Activated naive CD8-positive, alpha-beta T cell treated with anti-CD3 and anti-CD28 coated beads, Interleukin-2, amount 50 U/mL, for 16 hours (primary cell): Measurements from ENCODE around the gene TSHZ1.

Source experiments
- DNase-seq: peaks from one replicate; pipeline ENCODE4 v3.0.0-alpha.2; 2020; ENCODE audit warnings: low read depth, low spot score

TSHZ1 gene

GRCh38 chr18:75275226-75275625 lies 64.6 kb downstream of the TSHZ1 start:
- no peak for DNase-seq

- DNase-seq = no peak
Observed at GRCh38 chr18:75276818-75277609, 66.4 kb downstream of the TSHZ1 start.

GRCh38 chr18:75277610-75277928 lies 67.0 kb downstream of the TSHZ1 start:
- no peak for DNase-seq

GRCh38 chr18:75279381-75279780 lies 68.8 kb downstream of the TSHZ1 start:
- no peak for DNase-seq

GRCh38 chr18:75280427-75281280 lies 70.1 kb downstream of the TSHZ1 start:
- DNase-seq = no peak

- no peak for DNase-seq
Observed at GRCh38 chr18:75282746-75283145, 72.1 kb downstream of the TSHZ1 start.

- DNase-seq = no peak
Observed at GRCh38 chr18:75283731-75284130, 73.1 kb downstream of the TSHZ1 start.

GRCh38 chr18:75284566-75284965 lies 74.0 kb downstream of the TSHZ1 start:
- DNase-seq = no peak

- no peak for DNase-seq
Observed at GRCh38 chr18:75285876-75286275, 75.3 kb downstream of the TSHZ1 start.

GRCh38 chr18:75287006-75287405 lies 76.4 kb downstream of the TSHZ1 start:
- no peak for DNase-seq

GRCh38 chr18:75287700-75288099 lies 77.1 kb downstream of the TSHZ1 start:
- no peak for DNase-seq

- no peak for DNase-seq
Observed at GRCh38 chr18:75289761-75290160, 79.2 kb downstream of the TSHZ1 start.

- no peak for DNase-seq
Observed at GRCh38 chr18:75290737-75291358, 80.3 kb downstream of the TSHZ1 start.

GRCh38 chr18:75291460-75291859 lies 80.9 kb downstream of the TSHZ1 start:
- DNase-seq = no peak

GRCh38 chr18:75293591-75293990 lies 83.0 kb downstream of the TSHZ1 start:
- DNase-seq = no peak

GRCh38 chr18:75297731-75298130 lies 87.1 kb downstream of the TSHZ1 start:
- DNase-seq = no peak

- DNase-seq = no peak
Observed at GRCh38 chr18:75304678-75305557, 94.3 kb downstream of the TSHZ1 start.

GRCh38 chr18:75305984-75306383 lies 95.4 kb downstream of the TSHZ1 start:
- no peak for DNase-seq

GRCh38 chr18:75307530-75307929 lies 96.9 kb downstream of the TSHZ1 start:
- DNase-seq = no peak

GRCh38 chr18:75309564-75309963 lies 99.0 kb downstream of the TSHZ1 start:
- DNase-seq = no peak

GRCh38 chr18:75314117-75314516 lies 103.5 kb downstream of the TSHZ1 start:
- DNase-seq = no peak

- DNase-seq = no peak
Observed at GRCh38 chr18:75314606-75315005, 104.0 kb downstream of the TSHZ1 start.
